Osteoblast (primary cell): ENCODE data around the gene FYB2. TPM values are rescaled to one million over a fixed set of nuclear protein-coding genes. Genes with fewer than 3 reads are reported as not detected.

Source experiments
- DNase-seq: peaks from one replicate; pipeline ENCODE4 v3.0.0; 2011; ENCODE audit warnings: low spot score, mixed read lengths; ENCODE audit not compliant: insufficient read length; ENCODE audit errors: missing footprints
- H2AFZ ChIP-seq: 2 replicates; pipeline ENCODE4 v1.6.0; 2011; ENCODE audit warnings: mild to moderate bottlenecking, low read length
- H3K27ac ChIP-seq: 2 replicates; pipeline ENCODE4 v1.5.1; 2011; ENCODE audit warnings: mild to moderate bottlenecking, low read depth, low read length, moderate library complexity
- H3K27me3 ChIP-seq: 2 replicates; pipeline ENCODE4 v1.6.0; 2012; ENCODE audit warnings: mild to moderate bottlenecking, control low read depth, inconsistent platforms, low read length, moderate library complexity; ENCODE audit not compliant: insufficient read depth
- H3K36me3 ChIP-seq: 2 replicates; pipeline ENCODE4 v1.5.1; 2011; ENCODE audit warnings: mild to moderate bottlenecking, low read length, control low read depth, moderate library complexity; ENCODE audit not compliant: insufficient read depth
- H3K4me1 ChIP-seq: 2 replicates; pipeline ENCODE4 v1.5.1; 2011; ENCODE audit warnings: mild to moderate bottlenecking, low read length, control low read depth, moderate library complexity; ENCODE audit not compliant: insufficient read depth
- H3K4me2 ChIP-seq: 2 replicates; pipeline ENCODE4 v1.6.0; 2011; ENCODE audit warnings: mild to moderate bottlenecking, low read length; ENCODE audit not compliant: insufficient read depth
- H3K4me3 ChIP-seq: fragments of 200-600 bp; sonication (generic); 3 replicates; pipeline ENCODE4 v1.5.1; 2012; ENCODE audit warnings: mild to moderate bottlenecking, low read length, inconsistent platforms; ENCODE audit not compliant: insufficient read depth
- H3K79me2 ChIP-seq: 2 replicates; pipeline ENCODE4 v1.6.0; 2012; ENCODE audit warnings: mild to moderate bottlenecking, low read length, control low read depth, inconsistent platforms; ENCODE audit not compliant: insufficient read depth
- H3K9me3 ChIP-seq: 2 replicates; pipeline ENCODE4 v1.5.1; 2011; ENCODE audit warnings: low read depth, low read length, control low read depth
- H4K20me1 ChIP-seq: 2 replicates; pipeline ENCODE4 v1.6.0; 2012; ENCODE audit warnings: mild to moderate bottlenecking, low read length, control low read depth; ENCODE audit not compliant: insufficient read depth
- CTCF ChIP-seq: IDR thresholded peaks from 2 replicates; pipeline ENCODE4 v1.5.1; 2011; ENCODE audit warnings: mild to moderate bottlenecking, low read depth, low read length, moderate library complexity; ENCODE audit errors: extremely low read depth
- total RNA-seq: library from RNA; depleted of rRNA; stranded (reverse); fragments of >200 nt; gene quantifications from 2 replicates; pipeline ENCODE4 v1.2.3, GENCODE V29; 2012

Gene FYB2
- total RNA-seq, 1 donor = not detected

- Histone ChIP-seq H3K4me1 (peaks cover 26% of the 10 kb centered on the region), H3K79me2 (no peaks in the 10 kb centered on the region), H3K4me3 (no peak overlapping the region), H3K27me3 (no peaks in the 10 kb centered on the region), H4K20me1 (no peaks in the 10 kb centered on the region), H3K9me3 (no peaks in the 10 kb centered on the region), H3K36me3 (no peaks in the 10 kb centered on the region), H3K27ac (no peak overlapping the region), H2AFZ (no peak overlapping the region), H3K4me2 (no peak overlapping the region)
- DNase-seq = no peak
- no peak for TF ChIP-seq CTCF
Observed at GRCh38 chr1:56713112-56713511, 106.1 kb downstream of the FYB2 start.

- no peak for DNase-seq
- TF ChIP-seq CTCF = no peak
- Histone ChIP-seq H3K4me3 (no peak overlapping the region), H2AFZ (peak overlapping the region; percentile 51), H3K4me2 (no peak overlapping the region), H3K27me3 (no peaks in the 10 kb centered on the region), H4K20me1 (no peaks in the 10 kb centered on the region), H3K36me3 (no peaks in the 10 kb centered on the region), H3K9me3 (no peaks in the 10 kb centered on the region), H3K79me2 (no peaks in the 10 kb centered on the region), H3K4me1 (peaks cover 26% of the 10 kb centered on the region), H3K27ac (peak overlapping the region; percentile 17)
Observed at GRCh38 chr1:56712150-56712549, 107.1 kb downstream of the FYB2 start.

- Histone ChIP-seq H4K20me1 (no peaks in the 10 kb centered on the region), H3K27ac (peak overlapping the region; percentile 21), H3K4me2 (peak overlapping the region; percentile 14), H3K79me2 (no peaks in the 10 kb centered on the region), H3K9me3 (no peaks in the 10 kb centered on the region), H2AFZ (no peak overlapping the region), H3K36me3 (no peaks in the 10 kb centered on the region), H3K27me3 (peaks cover 4% of the 10 kb centered on the region), H3K4me1 (peaks cover 26% of the 10 kb centered on the region), H3K4me3 (no peak overlapping the region)
- no peak for TF ChIP-seq CTCF
- peak; percentile 85 for DNase-seq
Observed at GRCh38 chr1:56710646-56711045, 108.6 kb downstream of the FYB2 start.

GRCh38 chr1:56709995-56710394, 109.2 kb downstream of the FYB2 start:
- H3K27ac ChIP-seq = no peak overlapping the region
- H3K27me3 ChIP-seq = peaks cover 4% of the 10 kb centered on the region
- H3K4me1 ChIP-seq = peaks cover 21% of the 10 kb centered on the region
- no peak for DNase-seq
- no peak for TF ChIP-seq CTCF
- no peak overlapping the region for H2AFZ ChIP-seq
- no peak overlapping the region for H3K4me3 ChIP-seq
- H3K79me2 ChIP-seq = no peaks in the 10 kb centered on the region
- H3K4me2 ChIP-seq = no peak overlapping the region
- no peaks in the 10 kb centered on the region for H3K36me3 ChIP-seq
- H3K9me3 ChIP-seq = no peaks in the 10 kb centered on the region
- no peaks in the 10 kb centered on the region for H4K20me1 ChIP-seq
